Measurements from ENCODE around the gene PAX2.

Gene PAX2

GRCh38 chr10:100793055-100793454 is 47.7 kb downstream of the PAX2 start:
- DNase-seq: no peak

- DNase-seq: no peak
Measured at GRCh38 chr10:100799881-100800280, 54.5 kb downstream of the PAX2 start.

GRCh38 chr10:100800931-100801330 is 55.5 kb downstream of the PAX2 start:
- DNase-seq: no peak

GRCh38 chr10:100802196-100802595 is 56.8 kb downstream of the PAX2 start:
- DNase-seq: no peak

- DNase-seq: no peak
Measured at GRCh38 chr10:100802607-100803006, 57.2 kb downstream of the PAX2 start.

GRCh38 chr10:100803492-100803891 is 58.1 kb downstream of the PAX2 start:
- DNase-seq: no peak

- DNase-seq: no peak
Measured at GRCh38 chr10:100803908-100804307, 58.5 kb downstream of the PAX2 start.

- no peak for DNase-seq
Measured at GRCh38 chr10:100805543-100806355, 60.4 kb downstream of the PAX2 start.

GRCh38 chr10:100806356-100806645 is 60.9 kb downstream of the PAX2 start:
- no peak for DNase-seq

GRCh38 chr10:100807241-100807951 is 62.0 kb downstream of the PAX2 start:
- DNase-seq: no peak

- no peak for DNase-seq
Measured at GRCh38 chr10:100808876-100809275, 63.5 kb downstream of the PAX2 start.

GRCh38 chr10:100810091-100810834 is 64.9 kb downstream of the PAX2 start:
- no peak for DNase-seq

GRCh38 chr10:100810835-100811116 is 65.4 kb downstream of the PAX2 start:
- DNase-seq: no peak

- no peak for DNase-seq
Measured at GRCh38 chr10:100811261-100811660, 65.9 kb downstream of the PAX2 start.

- DNase-seq: no peak
Measured at GRCh38 chr10:100811752-100812750, 66.7 kb downstream of the PAX2 start.

GRCh38 chr10:100812978-100813377 is 67.6 kb downstream of the PAX2 start:
- no peak for DNase-seq

- DNase-seq: no peak
Measured at GRCh38 chr10:100814751-100815474, 69.5 kb downstream of the PAX2 start.

GRCh38 chr10:100816671-100817070 is 71.3 kb downstream of the PAX2 start:
- DNase-seq: no peak

GRCh38 chr10:100817268-100817839 is 72.0 kb downstream of the PAX2 start:
- DNase-seq: no peak

GRCh38 chr10:100819424-100819823 is 74.0 kb downstream of the PAX2 start:
- no peak for DNase-seq

GRCh38 chr10:100823194-100823593 is 77.8 kb downstream of the PAX2 start:
- no peak for DNase-seq

- DNase-seq: no peak
Measured at GRCh38 chr10:100824886-100825285, 79.5 kb downstream of the PAX2 start.

Measured in activated effector memory CD4-positive, alpha-beta T cell treated with Interleukin-2 at 50 U/mL for 16 hours (primary cell).